Measurements from ENCODE around the gene TANGO6.

DNA sequence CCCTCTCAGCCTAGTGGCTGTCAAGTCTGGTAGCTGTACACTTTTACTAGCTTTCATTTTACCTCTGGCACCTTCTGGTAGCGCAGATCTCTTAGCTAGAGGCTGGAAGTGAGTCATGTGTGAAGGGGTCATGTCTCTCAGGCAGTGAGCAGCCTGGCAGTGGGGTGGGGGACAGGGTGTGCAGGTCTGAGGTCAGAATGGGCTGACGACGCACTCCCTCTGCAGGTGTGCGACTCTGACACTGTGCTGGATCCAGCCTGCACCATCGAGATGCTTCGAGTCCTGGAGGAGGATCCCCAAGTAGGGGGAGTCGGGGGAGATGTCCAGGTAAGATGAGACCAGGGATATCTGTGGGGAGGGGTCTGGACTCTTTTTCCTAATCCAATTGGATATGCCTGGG is 269.9 kb downstream of the TANGO6 start:
- TF ChIP-seq, protein P1, sequence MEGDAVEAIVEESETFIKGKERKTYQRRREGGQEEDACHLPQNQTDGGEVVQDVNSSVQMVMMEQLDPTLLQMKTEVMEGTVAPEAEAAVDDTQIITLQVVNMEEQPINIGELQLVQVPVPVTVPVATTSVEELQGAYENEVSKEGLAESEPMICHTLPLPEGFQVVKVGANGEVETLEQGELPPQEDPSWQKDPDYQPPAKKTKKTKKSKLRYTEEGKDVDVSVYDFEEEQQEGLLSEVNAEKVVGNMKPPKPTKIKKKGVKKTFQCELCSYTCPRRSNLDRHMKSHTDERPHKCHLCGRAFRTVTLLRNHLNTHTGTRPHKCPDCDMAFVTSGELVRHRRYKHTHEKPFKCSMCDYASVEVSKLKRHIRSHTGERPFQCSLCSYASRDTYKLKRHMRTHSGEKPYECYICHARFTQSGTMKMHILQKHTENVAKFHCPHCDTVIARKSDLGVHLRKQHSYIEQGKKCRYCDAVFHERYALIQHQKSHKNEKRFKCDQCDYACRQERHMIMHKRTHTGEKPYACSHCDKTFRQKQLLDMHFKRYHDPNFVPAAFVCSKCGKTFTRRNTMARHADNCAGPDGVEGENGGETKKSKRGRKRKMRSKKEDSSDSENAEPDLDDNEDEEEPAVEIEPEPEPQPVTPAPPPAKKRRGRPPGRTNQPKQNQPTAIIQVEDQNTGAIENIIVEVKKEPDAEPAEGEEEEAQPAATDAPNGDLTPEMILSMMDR (IDR thresholded peaks at IDR 0.05): no peak
- TF ChIP-seq POLR2A (IDR thresholded peaks at IDR 0.05): no peak

Measured in upper lobe of left lung (tissue), 4 donors.